HepG2 (cell line): ENCODE data around the gene PSMA3. TPM values are rescaled to one million over a fixed set of nuclear protein-coding genes. Genes with fewer than 3 reads are reported as not detected.
A peak's percentile ranks its signal among the peaks of the same experiment; 100 is the strongest.

ENCODE experiments used
- ARNT ChIP-seq: fragments of 450-650 bp; IDR thresholded peaks from 2 replicates; pipeline ENCODE4 v1.6.1; 2017
- CC2D1A ChIP-seq: sonication (generic); formaldehyde crosslinking; IDR thresholded peaks from 2 replicates; pipeline ENCODE4 v1.8.1; 2023; ENCODE audit warnings: mild to moderate bottlenecking, missing genetic modification reagents
- FOXJ3 ChIP-seq: sonication (generic); formaldehyde crosslinking; IDR thresholded peaks from 2 replicates; pipeline ENCODE4 v1.4.0; 2020; ENCODE audit warnings: missing genetic modification reagents, mild to moderate bottlenecking, borderline replicate concordance
- HNF1B ChIP-seq: sonication (generic); formaldehyde crosslinking; IDR thresholded peaks from 2 replicates; pipeline ENCODE4 v1.5.1; 2020; ENCODE audit warnings: mild to moderate bottlenecking, moderate library complexity, missing genetic modification reagents
- HNRNPL ChIP-seq: fragments of 200-400 bp; formaldehyde crosslinking; IDR thresholded peaks from 2 replicates; pipeline ENCODE4 v1.6.1; 2017; ENCODE audit warnings: mild to moderate bottlenecking, low read depth, low read length
- HOMEZ ChIP-seq: IDR thresholded peaks from 2 replicates; pipeline ENCODE4 v1.6.1; 2016; ENCODE audit warnings: low read depth
- HOXA3 ChIP-seq: sonication (generic); formaldehyde crosslinking; IDR thresholded peaks from 2 replicates; pipeline ENCODE4 v1.5.0; 2020; ENCODE audit warnings: missing genetic modification reagents
- KAT8 ChIP-seq: IDR thresholded peaks from 2 replicates; pipeline ENCODE4 v1.6.1; 2016; ENCODE audit warnings: missing genetic modification reagents, missing compliant biosample characterization
- KLF6 ChIP-seq: IDR thresholded peaks from 2 replicates; pipeline ENCODE4 v1.8.0; 2016; ENCODE audit warnings: missing biosample characterization, missing genetic modification reagents
- KMT2B ChIP-seq: IDR thresholded peaks from 2 replicates; pipeline ENCODE4 v1.6.1; 2016; ENCODE audit warnings: missing genetic modification reagents, missing compliant biosample characterization
- NCOA2 ChIP-seq: sonication (generic); formaldehyde crosslinking; IDR thresholded peaks from 2 replicates; pipeline ENCODE4 v1.8.0; 2022; ENCODE audit warnings: inconsistent platforms
- PHF21A ChIP-seq: sonication (generic); formaldehyde crosslinking; IDR thresholded peaks from 2 replicates; pipeline ENCODE4 v1.5.0; 2020; ENCODE audit warnings: mild to moderate bottlenecking, missing genetic modification reagents
- RCOR2 ChIP-seq: IDR thresholded peaks from 2 replicates; pipeline ENCODE4 v1.6.1; 2016; ENCODE audit warnings: missing biosample characterization, missing genetic modification reagents
- TEF ChIP-seq: sonication (generic); formaldehyde crosslinking; IDR thresholded peaks from 2 replicates; pipeline ENCODE4 v1.5.0; 2020; ENCODE audit warnings: missing genetic modification reagents
- TMF1 ChIP-seq: sonication (generic); formaldehyde crosslinking; IDR thresholded peaks from 2 replicates; pipeline ENCODE4 v1.8.1; 2022; ENCODE audit warnings: low read depth, missing genetic modification reagents
- ZBTB44 ChIP-seq: sonication (generic); formaldehyde crosslinking; IDR thresholded peaks from 2 replicates; pipeline ENCODE4 v1.4.0; 2020; ENCODE audit warnings: missing genetic modification reagents
- ZEB1 ChIP-seq: IDR thresholded peaks from 2 replicates; pipeline ENCODE4 v1.6.1; 2012; ENCODE audit warnings: mild to moderate bottlenecking, low read depth, inconsistent platforms; ENCODE audit not compliant: insufficient replicate concordance
- ZFP36L1 ChIP-seq: sonication (generic); formaldehyde crosslinking; IDR thresholded peaks from 2 replicates; pipeline ENCODE4 v1.8.0; 2022; ENCODE audit warnings: mild to moderate bottlenecking, missing genetic modification reagents, moderate library complexity
- ZMYM4 ChIP-seq: sonication (generic); formaldehyde crosslinking; IDR thresholded peaks from 2 replicates; pipeline ENCODE4 v1.8.1; 2023; ENCODE audit warnings: mild to moderate bottlenecking, missing genetic modification reagents
- ZNF124 ChIP-seq: sonication (generic); formaldehyde crosslinking; IDR thresholded peaks from 2 replicates; pipeline ENCODE4 v1.4.0; 2020; ENCODE audit warnings: missing genetic modification reagents
- ZNF281 ChIP-seq: sonication (generic); formaldehyde crosslinking; IDR thresholded peaks from 2 replicates; pipeline ENCODE4 v1.4.0; 2020; ENCODE audit warnings: missing genetic modification reagents, borderline replicate concordance
- ZNF367 ChIP-seq: sonication (generic); formaldehyde crosslinking; IDR thresholded peaks from 2 replicates; pipeline ENCODE4 v1.4.0; 2020; ENCODE audit warnings: missing genetic modification reagents, borderline replicate concordance
- ZNF44 ChIP-seq: sonication (generic); formaldehyde crosslinking; IDR thresholded peaks from 2 replicates; pipeline ENCODE4 v1.5.1; 2020; ENCODE audit warnings: mild to moderate bottlenecking, missing genetic modification reagents
- polyA plus RNA-seq, 8 experiments: library from polyadenylated mRNA; depleted of rRNA in 3 of 8; stranded (reverse) in 7 of 8; unstranded in 1 of 8; fragments of >200 nt; fragmentation: Illumina TruSeq in 4 of 8; extraction: Trizol in 4 of 8; gene quantifications; 2 replicates each; pipeline versions ENCODE4 v1.2.1 to v1.2.3, GENCODE V29; 2011 to 2016; ENCODE audit warnings: low read depth in 4 of 8, missing spikeins in 1 of 8, mixed read lengths in 1 of 8; ENCODE audit not compliant: insufficient read depth in 1 of 8
- total RNA-seq, 5 experiments: library from RNA; depleted of rRNA; stranded (reverse); fragments of >200 nt; fragmentation: Illumina TruSeq; extraction: Trizol; gene quantifications; 2 replicates each; pipeline ENCODE4 v1.2.3, GENCODE V29; 2016; ENCODE audit warnings: low read depth in 1 of 5

Gene PSMA3
- total and polyA plus RNA-seq, 2 of the 13 experiments (the other 11 are each of a cell fraction or from before 2014, with no cell fraction given), result 232 to 275 TPM

- TF ChIP-seq ZBTB44 (CRISPR knock-in tag), result no peak
- TF ChIP-seq TEF (CRISPR knock-in tag), result no peak; the same call in 1 of the 2 replicates
- peak; percentile 87 for TF ChIP-seq ZMYM4
- TF ChIP-seq KLF6 (CRISPR knock-in tag), result no peak
- peak; percentile 79; the same call in 1 of the 2 replicates for TF ChIP-seq FOXJ3
- peak; percentile 70; the same call in 1 of the 2 replicates for TF ChIP-seq RCOR2
- no peak for TF ChIP-seq ZNF367 (CRISPR knock-in tag)
- TF ChIP-seq KMT2B (CRISPR knock-in tag), result peak; percentile 56
- no peak for TF ChIP-seq HNRNPL
- peak; percentile 55; the same call in 1 of the 2 replicates for TF ChIP-seq PHF21A (CRISPR knock-in tag)
- peak; percentile 76 for TF ChIP-seq NCOA2 (CRISPR knock-in tag)
- 0 out of 2 replicates have a peak, but pooled peaks have one; percentile 42 for TF ChIP-seq ZNF124
- TF ChIP-seq ARNT, result no peak
- TF ChIP-seq HOMEZ, result peak; percentile 94
- peak; percentile 83 for TF ChIP-seq HNF1B (CRISPR knock-in tag)
- no peak for TF ChIP-seq CC2D1A
- TF ChIP-seq ZNF281 (CRISPR knock-in tag), result peak; percentile 60; the same call in 1 of the 2 replicates
- TF ChIP-seq KAT8, result peak; percentile 60; the same call in 1 of the 2 replicates
- peak; percentile 30; the same call in 1 of the 2 replicates for TF ChIP-seq ZFP36L1
- TF ChIP-seq HOXA3, result peak; percentile 49; the same call in 1 of the 2 replicates
- no peak for TF ChIP-seq ZNF44 (CRISPR knock-in tag)
- no peak for TF ChIP-seq ZEB1
- TF ChIP-seq TMF1, result no peak
These were observed 28.1 kb downstream of the PSMA3 start (continued) for GRCh38 chr14:58272588-58273372.
